Fibroblast of skin of right biceps (primary cell): ENCODE measurements around the gene TFPT.

Experiments
- DNase-seq: peaks from one replicate; pipeline ENCODE4 v3.0.0-alpha.2; 2013

TFPT gene

DNA sequence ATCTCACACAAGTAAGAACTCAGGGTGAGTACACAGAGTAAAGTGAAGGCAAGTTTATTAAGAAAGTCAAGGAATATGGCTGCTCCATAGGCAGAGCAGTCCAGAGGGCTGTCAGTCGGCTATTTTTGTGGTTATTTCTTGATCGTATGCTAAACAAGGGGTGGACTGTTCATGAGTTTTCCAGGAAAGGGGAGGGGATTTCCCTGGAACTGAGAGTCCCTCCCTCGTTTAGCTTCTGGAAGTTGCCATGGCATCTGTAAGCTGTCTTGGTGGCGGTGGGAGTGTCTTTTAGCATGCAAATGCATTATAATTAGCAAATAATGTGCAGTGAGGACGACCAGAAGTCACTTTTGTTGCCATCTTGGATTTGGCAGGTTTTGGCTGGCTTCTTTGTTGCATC, 46.0 kb downstream of the TFPT start:
- no peak for DNase-seq

DNA sequence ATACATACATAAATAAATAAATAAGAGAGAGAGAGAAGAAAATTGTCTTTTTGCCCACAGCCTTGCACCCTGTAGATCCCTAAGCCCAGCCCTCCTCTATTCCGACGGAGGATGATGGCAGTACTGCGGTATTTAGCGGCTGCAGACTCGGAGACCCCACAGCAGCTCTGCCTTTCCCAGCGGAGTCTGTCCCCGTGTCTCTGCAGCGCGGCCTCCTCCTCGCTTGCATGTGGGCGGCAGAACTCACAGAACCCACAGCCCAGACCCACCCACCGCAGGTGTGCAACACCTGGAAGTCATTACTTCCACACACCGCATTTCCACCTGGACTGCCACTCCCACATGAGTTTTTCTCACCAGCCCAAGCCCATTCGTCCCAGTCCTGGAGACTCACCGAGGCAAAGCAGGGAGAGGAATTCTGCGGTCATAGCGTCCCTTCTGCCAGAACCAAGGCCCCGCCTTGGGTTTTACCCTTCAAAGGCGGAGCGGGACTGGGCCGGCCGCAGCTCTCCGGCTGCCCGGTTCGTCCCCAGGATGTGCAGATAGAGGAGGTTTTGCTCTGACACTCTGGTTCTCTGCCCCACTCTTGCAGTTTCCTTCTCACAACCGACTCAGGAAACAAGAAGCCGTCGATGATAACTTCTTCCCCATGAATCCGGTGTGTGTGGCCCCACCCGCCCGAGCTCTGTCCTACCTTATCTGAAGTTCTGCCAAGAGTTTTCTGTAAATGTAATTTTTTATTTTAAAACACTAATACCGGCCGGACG, 51.9 kb downstream of the TFPT start, which contains the start of gene VSTM1:
Gene VSTM1, minus strand, starts transcription at position 548 of the 767 bp plus-strand sequence. Its CDS starts 120 bp downstream, at position 428.
- DNase-seq: no peak

DNA sequence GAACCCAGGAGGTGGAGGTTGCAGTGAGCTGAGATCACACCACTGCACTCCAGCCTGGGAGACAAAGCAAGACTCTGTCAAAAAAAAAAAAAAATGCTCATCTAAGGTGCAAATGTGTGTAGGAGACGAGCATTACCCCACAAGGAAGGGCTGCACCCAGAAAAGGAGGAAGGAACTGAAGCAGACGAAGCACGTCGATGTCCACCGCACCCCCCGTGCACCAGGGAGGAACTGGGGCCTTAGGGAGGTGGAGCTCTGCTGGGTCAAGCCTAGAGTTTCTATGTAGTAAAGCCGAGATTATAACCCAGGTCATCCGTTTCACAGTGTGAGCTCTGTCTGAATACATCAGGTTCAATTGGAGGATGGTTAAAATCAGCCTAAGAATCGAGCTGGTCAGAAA, 52.8 kb downstream of the TFPT start:
- DNase-seq: no peak
